Stimulated activated CD4-positive, alpha-beta T cell treated with anti-CD3 and anti-CD28 coated beads, Interleukin-15, amount 100 ng/mL, for 48 hours (primary cell): ENCODE results near the gene ZNRF1.
"Not testable (repeated sequence)": the region's sequence is repeated elsewhere in the genome, so short reads cannot be mapped to it uniquely, and the experiment has no call there.

ENCODE experiments used
- DNase-seq, 2 donors: peaks; one replicate each; pipeline ENCODE4 v3.0.0-alpha.2; 2020; ENCODE audit warnings: low read depth in 2 of 2

Gene ZNRF1

GRCh38 chr16:74998481-74999218 lies at the start of gene ZNRF1:
Gene ZNRF1, plus strand, starts transcription at chr16:74999024. Its CDS starts 648 bp downstream, at chr16:74999672.
- DNase-seq, result peak; percentile 62 to 82

- no peak for DNase-seq
Observed at GRCh38 chr16:74949309-74949708, 49.5 kb upstream of the ZNRF1 start.

- DNase-seq, result no peak
Observed at GRCh38 chr16:74950511-74950910, 48.3 kb upstream of the ZNRF1 start.

- no peak for DNase-seq
Observed at GRCh38 chr16:74951206-74951605, 47.6 kb upstream of the ZNRF1 start.

- DNase-seq, result no peak
Observed at GRCh38 chr16:74951681-74952080, 47.1 kb upstream of the ZNRF1 start.

- no peak for DNase-seq
Observed at GRCh38 chr16:74954763-74955162, 44.1 kb upstream of the ZNRF1 start.

- DNase-seq, result no peak
Observed at GRCh38 chr16:74973304-74973703, 25.5 kb upstream of the ZNRF1 start.

GRCh38 chr16:74975591-74975990 lies 23.2 kb upstream of the ZNRF1 start:
- no peak for DNase-seq

GRCh38 chr16:74982256-74982655 lies 16.6 kb upstream of the ZNRF1 start:
- no peak for DNase-seq

- DNase-seq, result no peak
Observed at GRCh38 chr16:74984194-74984528, 14.7 kb upstream of the ZNRF1 start.

- peak; percentile 98 to 100 for DNase-seq
Observed at GRCh38 chr16:74984529-74985296, 14.1 kb upstream of the ZNRF1 start, which contains the start of gene WDR59. Gene WDR59, minus strand, starts transcription at chr16:74985123. Its CDS starts 106 bp downstream, at chr16:74985017.

- DNase-seq, result no peak
Observed at GRCh38 chr16:74987027-74987681, 11.7 kb upstream of the ZNRF1 start.

- DNase-seq, result not testable (repeated sequence)
Observed at GRCh38 chr16:74989864-74990263, 9.0 kb upstream of the ZNRF1 start.

- DNase-seq, result no peak
Observed at GRCh38 chr16:74990832-74991231, 8.0 kb upstream of the ZNRF1 start.

- DNase-seq, result no peak
Observed at GRCh38 chr16:74991268-74991592, 7.6 kb upstream of the ZNRF1 start.

- DNase-seq, result no peak
Observed at GRCh38 chr16:74991593-74992403, 7.0 kb upstream of the ZNRF1 start.

GRCh38 chr16:74995986-74996385 lies 2.8 kb upstream of the ZNRF1 start:
- DNase-seq, result no peak

GRCh38 chr16:74997042-74997491 lies 1.8 kb upstream of the ZNRF1 start:
- no peak for DNase-seq

GRCh38 chr16:74999219-74999608 lies 390 bp downstream of the ZNRF1 start:
- DNase-seq, result no peak

- peak; percentile 38 to 54 for DNase-seq
Observed at GRCh38 chr16:74999609-75000480, 1.0 kb downstream of the ZNRF1 start.
